ENCODE measurements around the gene KRTAP10-5.

GRCh38 chr21:44623575-44623974 lies 43.2 kb upstream of the KRTAP10-5 start:
- TF ChIP-seq CTCF (IDR thresholded peaks at IDR 0.05) (no peak), POLR2A (IDR thresholded peaks at IDR 0.05) (no peak)

Measured in right lobe of liver (tissue), 4 donors.